ENCODE results near the gene INTS6. TPM values are rescaled to one million over a fixed set of nuclear protein-coding genes. Genes with fewer than 3 reads are reported as not detected.
A peak's percentile ranks its signal among the peaks of the same experiment; 100 is the strongest.

Gene INTS6
- total RNA-seq, 1 experiment from 2014 or later, result 45.5 TPM

DNA sequence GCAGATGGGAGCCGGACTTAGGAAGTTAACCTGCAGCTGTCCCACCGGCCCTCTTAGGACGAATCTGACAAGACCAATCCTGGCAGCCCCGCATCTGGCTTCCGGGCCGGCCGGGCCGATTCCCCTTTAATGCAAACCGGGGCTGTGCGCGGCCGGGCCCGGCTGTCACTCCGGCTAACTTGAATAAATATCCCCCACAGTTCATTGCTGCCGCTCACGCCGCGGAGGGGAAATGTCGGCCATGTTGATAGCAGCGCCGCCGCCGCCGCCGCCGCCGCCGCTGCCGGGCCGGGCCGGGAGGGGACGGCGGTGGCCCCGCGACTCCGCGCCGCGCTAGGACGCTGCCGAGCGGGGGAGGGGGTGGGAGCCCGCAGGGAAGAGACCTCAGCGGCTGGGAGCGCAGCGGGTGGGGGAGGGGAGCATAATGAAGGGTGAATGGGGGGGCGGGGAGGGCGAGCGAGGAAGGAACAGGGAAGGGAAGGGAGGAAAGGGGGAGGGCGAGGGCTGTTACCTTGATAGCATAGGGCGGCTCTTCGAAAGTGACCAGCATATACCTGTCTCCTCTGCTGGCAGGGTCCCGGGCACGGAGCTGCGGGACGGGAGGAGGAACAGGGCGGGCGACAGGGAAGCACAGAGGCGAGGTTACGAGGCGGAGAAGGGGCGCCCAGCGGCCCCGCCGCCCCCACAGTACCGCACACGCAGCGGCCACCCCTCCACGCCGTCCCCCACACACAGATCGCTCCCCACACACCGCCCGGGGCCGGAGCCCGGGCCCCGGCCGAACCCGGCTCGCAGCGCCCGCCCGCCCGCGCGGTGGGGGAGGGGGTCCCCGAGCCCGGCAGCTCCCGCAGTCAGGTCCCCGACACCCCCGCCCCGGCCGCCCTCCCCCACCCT is 1.1 kb downstream of the INTS6 start:
- TF ChIP-seq EZH2 (IDR thresholded peaks at IDR 0.05; ENCODE audit: low read depth), result no peak
- TF ChIP-seq, protein P1, sequence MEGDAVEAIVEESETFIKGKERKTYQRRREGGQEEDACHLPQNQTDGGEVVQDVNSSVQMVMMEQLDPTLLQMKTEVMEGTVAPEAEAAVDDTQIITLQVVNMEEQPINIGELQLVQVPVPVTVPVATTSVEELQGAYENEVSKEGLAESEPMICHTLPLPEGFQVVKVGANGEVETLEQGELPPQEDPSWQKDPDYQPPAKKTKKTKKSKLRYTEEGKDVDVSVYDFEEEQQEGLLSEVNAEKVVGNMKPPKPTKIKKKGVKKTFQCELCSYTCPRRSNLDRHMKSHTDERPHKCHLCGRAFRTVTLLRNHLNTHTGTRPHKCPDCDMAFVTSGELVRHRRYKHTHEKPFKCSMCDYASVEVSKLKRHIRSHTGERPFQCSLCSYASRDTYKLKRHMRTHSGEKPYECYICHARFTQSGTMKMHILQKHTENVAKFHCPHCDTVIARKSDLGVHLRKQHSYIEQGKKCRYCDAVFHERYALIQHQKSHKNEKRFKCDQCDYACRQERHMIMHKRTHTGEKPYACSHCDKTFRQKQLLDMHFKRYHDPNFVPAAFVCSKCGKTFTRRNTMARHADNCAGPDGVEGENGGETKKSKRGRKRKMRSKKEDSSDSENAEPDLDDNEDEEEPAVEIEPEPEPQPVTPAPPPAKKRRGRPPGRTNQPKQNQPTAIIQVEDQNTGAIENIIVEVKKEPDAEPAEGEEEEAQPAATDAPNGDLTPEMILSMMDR (conservative IDR thresholded peaks at IDR 0.05), result no peak
- intact Hi-C loops (cut with micrococcal nuclease; ENCODE audit: unreplicated experiment), result loop anchor here (1.0 to 5.0 kb wide), 4 partner anchors 71 to 346 kb away; no protein-coding TSS in a partner anchor
- POLR2A ChIA-PET (ENCODE audit: unreplicated experiment), result no interaction called here

DNA sequence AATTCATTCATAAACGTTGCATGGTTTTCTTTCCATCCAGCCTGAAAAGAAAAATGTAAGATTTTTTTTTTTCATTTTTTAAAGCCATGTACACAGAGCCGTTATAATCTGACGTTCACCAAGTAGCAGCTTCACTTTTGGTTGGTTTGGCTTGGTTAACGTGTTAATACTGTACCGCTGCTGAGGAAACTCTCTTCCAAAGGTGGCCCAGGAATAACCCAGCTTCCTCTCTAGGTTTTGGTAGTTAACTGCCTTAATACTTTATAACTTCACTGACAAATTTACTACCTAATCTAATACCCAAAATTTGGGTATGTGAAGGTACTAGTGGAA is 1.7 kb downstream of the INTS6 start:
- POLR2A ChIA-PET (ENCODE audit: unreplicated experiment), result no interaction called here
- Histone ChIP-seq H3K9me2 (ENCODE audit: insufficient read depth) (no peaks in the 10 kb centered on the region; the same call in 1 of the 2 replicates), H3K36me3 (ENCODE audit: low read depth) (peaks cover 27% of the 10 kb centered on the region), H3K79me2 (ENCODE audit: low read depth) (peaks cover 15% of the 10 kb centered on the region), H3K9me3 (ENCODE audit: insufficient read depth, low read depth) (no peaks in the 10 kb centered on the region), H3K27me3 (ENCODE audit: insufficient read depth, low read depth) (no peaks in the 10 kb centered on the region), H3K4me1 (replicated peaks; ENCODE audit: insufficient read depth) (peaks cover 18% of the 10 kb centered on the region; the same call in 1 of the 2 replicates), H3K27ac (peak overlapping the region; percentile 47), H3K4me3 (peak overlapping the region; percentile 97), H3K4me2 (peak overlapping the region; percentile 99), H3F3A (ENCODE audit: insufficient read depth, low read depth) (peaks cover 33% of the 10 kb centered on the region; the same call in 1 of the 2 replicates), H2AFZ (peak overlapping the region; percentile 77), H4K20me1 (ENCODE audit: insufficient read depth) (no peaks in the 10 kb centered on the region)
- no peak for TF ChIP-seq EZH2 (IDR thresholded peaks at IDR 0.05; ENCODE audit: low read depth)
- TF ChIP-seq, protein P1 (conservative IDR thresholded peaks at IDR 0.05), result no peak
- no peak for DNase-seq
- CTCF ChIA-PET, result no interaction called here
- BruUV-seq (replicated peaks), result TSS peak; percentile 72
- intact Hi-C loops (cut with micrococcal nuclease; ENCODE audit: unreplicated experiment), result loop anchor here (1.0 to 5.0 kb wide), 4 partner anchors 71 to 346 kb away; no protein-coding TSS in a partner anchor

More for the DNA sequence above, 1.1 kb downstream of the INTS6 start:
- Histone ChIP-seq H3K27me3 (ENCODE audit: insufficient read depth, low read depth) (no peaks in the 10 kb centered on the region), H3K36me3 (ENCODE audit: low read depth) (peaks cover 27% of the 10 kb centered on the region), H4K20me1 (ENCODE audit: insufficient read depth) (no peaks in the 10 kb centered on the region), H3K4me3 (peak overlapping the region; percentile 97), H3K9me2 (ENCODE audit: insufficient read depth) (no peaks in the 10 kb centered on the region; the same call in 1 of the 2 replicates), H3K27ac (peak overlapping the region; percentile 79), H3K79me2 (ENCODE audit: low read depth) (peaks cover 15% of the 10 kb centered on the region), H3K4me1 (replicated peaks; ENCODE audit: insufficient read depth) (peaks cover 18% of the 10 kb centered on the region; the same call in 1 of the 2 replicates), H3K9me3 (ENCODE audit: insufficient read depth, low read depth) (no peaks in the 10 kb centered on the region), H3K4me2 (peak overlapping the region; percentile 99), H2AFZ (peak overlapping the region; percentile 77), H3F3A (ENCODE audit: insufficient read depth, low read depth) (peaks cover 28% of the 10 kb centered on the region; the same call in 1 of the 2 replicates)
- CTCF ChIA-PET, result no interaction called here
- peak; percentile 37 to 54 for DNase-seq
- BruUV-seq (replicated peaks), result no TSS peak

DNA sequence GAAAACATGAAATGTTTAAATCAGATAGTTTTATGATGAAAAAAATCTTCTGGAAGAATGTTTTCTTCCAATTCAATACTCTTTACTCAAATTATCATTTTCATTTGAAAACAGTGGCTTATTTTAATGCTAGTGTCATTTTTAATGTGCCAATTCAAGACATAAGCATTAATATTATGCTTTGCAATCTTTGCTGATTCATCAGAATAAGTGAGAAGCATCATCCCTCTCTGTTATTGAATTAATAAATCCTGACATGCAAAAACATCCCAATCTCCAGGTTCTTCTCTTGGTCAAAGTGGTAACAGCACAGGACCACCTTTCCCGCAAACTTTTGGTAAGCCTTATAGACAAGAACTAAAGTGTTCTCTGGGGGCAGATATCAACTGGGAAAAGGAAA is 3.8 kb downstream of the INTS6 start:
- Histone ChIP-seq H3K4me3 (no peak overlapping the region), H3K27ac (no peak overlapping the region), H3K36me3 (ENCODE audit: low read depth) (peaks cover 27% of the 10 kb centered on the region), H3K9me2 (ENCODE audit: insufficient read depth) (no peaks in the 10 kb centered on the region; the same call in 1 of the 2 replicates), H4K20me1 (ENCODE audit: insufficient read depth) (no peaks in the 10 kb centered on the region), H3K9me3 (ENCODE audit: insufficient read depth, low read depth) (no peaks in the 10 kb centered on the region), H2AFZ (no peak overlapping the region), H3K4me1 (replicated peaks; ENCODE audit: insufficient read depth) (peaks cover 8% of the 10 kb centered on the region; the same call in 1 of the 2 replicates), H3K79me2 (ENCODE audit: low read depth) (peaks cover 15% of the 10 kb centered on the region), H3K27me3 (ENCODE audit: insufficient read depth, low read depth) (no peaks in the 10 kb centered on the region), H3F3A (ENCODE audit: insufficient read depth, low read depth) (peaks cover 36% of the 10 kb centered on the region; the same call in 1 of the 2 replicates), H3K4me2 (no peak overlapping the region)
- BruUV-seq (replicated peaks), result no TSS peak
- ChIA-PET CTCF (no interaction called here), POLR2A (ENCODE audit: unreplicated experiment) (no interaction called here)
- TF ChIP-seq, protein P1 (conservative IDR thresholded peaks at IDR 0.05), result no peak
- no peak for TF ChIP-seq EZH2 (IDR thresholded peaks at IDR 0.05; ENCODE audit: low read depth)
- intact Hi-C loops (cut with micrococcal nuclease; ENCODE audit: unreplicated experiment), result no loop called here
- no peak for DNase-seq
